Gastrocnemius medialis (tissue), 4 donors: ENCODE data around the gene GALNT5.

ENCODE experiments used
- POLR2A ChIP-seq, 2 donors: fragments of 450-650 bp; IDR thresholded peaks; one replicate each; pipeline ENCODE4 v1.6.1; 2017; ENCODE audit warnings: antibody characterized with exemption in 2 of 2, mild to moderate bottlenecking in 2 of 2, moderate library complexity in 2 of 2
- TF ChIP-seq, protein P1 (sequence below), 5 experiments: fragments of 450-650 bp in 3 of 5; fragments of 200-600 bp in 2 of 5; sonication (generic) in 2 of 5; IDR thresholded peaks in 4 of 5; conservative IDR thresholded peaks in 1 of 5; 1 replicate in 4 of 5; 2 replicates in 1 of 5; pipeline ENCODE4 v1.5.1; 2016 to 2019; ENCODE audit warnings: antibody characterized with exemption in 5 of 5, mild to moderate bottlenecking in 3 of 5, moderate library complexity in 3 of 5

GRCh38 chr2:157265825-157266224 is 8.3 kb downstream of the GALNT5 start:
- TF ChIP-seq, protein P1, sequence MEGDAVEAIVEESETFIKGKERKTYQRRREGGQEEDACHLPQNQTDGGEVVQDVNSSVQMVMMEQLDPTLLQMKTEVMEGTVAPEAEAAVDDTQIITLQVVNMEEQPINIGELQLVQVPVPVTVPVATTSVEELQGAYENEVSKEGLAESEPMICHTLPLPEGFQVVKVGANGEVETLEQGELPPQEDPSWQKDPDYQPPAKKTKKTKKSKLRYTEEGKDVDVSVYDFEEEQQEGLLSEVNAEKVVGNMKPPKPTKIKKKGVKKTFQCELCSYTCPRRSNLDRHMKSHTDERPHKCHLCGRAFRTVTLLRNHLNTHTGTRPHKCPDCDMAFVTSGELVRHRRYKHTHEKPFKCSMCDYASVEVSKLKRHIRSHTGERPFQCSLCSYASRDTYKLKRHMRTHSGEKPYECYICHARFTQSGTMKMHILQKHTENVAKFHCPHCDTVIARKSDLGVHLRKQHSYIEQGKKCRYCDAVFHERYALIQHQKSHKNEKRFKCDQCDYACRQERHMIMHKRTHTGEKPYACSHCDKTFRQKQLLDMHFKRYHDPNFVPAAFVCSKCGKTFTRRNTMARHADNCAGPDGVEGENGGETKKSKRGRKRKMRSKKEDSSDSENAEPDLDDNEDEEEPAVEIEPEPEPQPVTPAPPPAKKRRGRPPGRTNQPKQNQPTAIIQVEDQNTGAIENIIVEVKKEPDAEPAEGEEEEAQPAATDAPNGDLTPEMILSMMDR (IDR thresholded peaks at IDR 0.05 in 4 of 5, conservative IDR thresholded peaks at IDR 0.05 in 1 of 5) = no peak
- no peak for TF ChIP-seq POLR2A (IDR thresholded peaks at IDR 0.05)
